Umbilical cord (tissue), 2 donors: ENCODE measurements around the gene PPP1R3E. TPM values are rescaled to one million over a fixed set of nuclear protein-coding genes. Genes with fewer than 3 reads are reported as not detected.

Experiments used
- DNase-seq: peaks from one replicate; pipeline ENCODE4 v3.0.0-alpha.2; 2015; ENCODE audit warnings: low spot score
- total RNA-seq: library from RNA; depleted of rRNA; stranded (reverse); fragments of >200 nt; gene quantifications from one replicate; pipeline ENCODE4 v1.2.3, GENCODE V29; 2014; ENCODE audit warnings: low replicate concordance; ENCODE audit not compliant: insufficient read depth

Gene PPP1R3E
- total RNA-seq, 1 donor from 2014 or later = 4.1 TPM

DNA sequence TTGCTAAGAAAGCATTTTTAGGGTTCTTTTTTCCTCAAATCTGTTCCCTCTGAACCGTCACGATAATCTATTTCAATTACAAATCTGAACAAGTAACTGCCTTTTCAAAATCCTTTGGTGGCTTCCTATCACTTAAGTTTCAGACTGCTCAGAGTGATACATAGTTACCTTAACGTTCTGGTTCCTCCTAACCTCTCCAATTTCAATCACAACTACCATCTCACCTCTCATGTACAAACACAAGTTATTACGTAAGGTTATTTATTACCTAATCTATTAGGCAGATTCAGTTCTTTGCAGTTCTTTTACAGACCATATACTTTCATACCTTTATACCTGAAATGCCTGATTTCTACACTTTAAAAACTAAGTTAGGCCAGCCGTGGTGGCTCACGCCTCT, 52.8 kb downstream of the PPP1R3E start:
- DNase-seq = no peak

DNA sequence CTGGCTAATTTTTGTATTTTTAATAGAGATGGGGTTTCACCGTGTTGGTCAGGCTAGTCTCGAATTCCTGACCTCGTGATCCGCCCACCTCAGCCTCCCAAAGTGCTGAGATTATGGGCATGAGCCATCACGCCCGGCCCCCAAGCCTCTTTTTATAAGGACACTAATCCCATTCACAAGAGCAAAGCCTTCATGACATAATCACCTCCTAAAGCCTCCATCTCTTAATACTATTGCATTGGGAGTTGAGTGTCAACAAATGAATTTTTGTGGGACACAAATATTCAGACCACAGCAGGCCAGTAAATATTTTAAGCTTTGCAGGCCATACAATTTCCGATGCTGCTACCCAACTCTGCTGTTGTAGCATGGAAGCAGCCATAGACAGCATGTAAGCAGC, 54.1 kb downstream of the PPP1R3E start:
- no peak for DNase-seq

Other genes with a start within 250 kb of the PPP1R3E start
- gene CDH24, start 245.3 kb downstream of the PPP1R3E start, total RNA-seq = 5.3 TPM
- gene ACIN1, start 207.7 kb downstream of the PPP1R3E start, total RNA-seq = 52.5 TPM
- gene C14orf119, start 207.4 kb downstream of the PPP1R3E start, total RNA-seq = 15.4 TPM
- gene CIROP, start 197.9 kb downstream of the PPP1R3E start, total RNA-seq = 0.72 TPM
- gene CEBPE, start 183.6 kb downstream of the PPP1R3E start, total RNA-seq = 6.0 TPM
- 25.0 TPM for gene SLC7A8, start 119.2 kb downstream of the PPP1R3E start, total RNA-seq
- not detected for gene RNF212B, start 64.9 kb downstream of the PPP1R3E start, total RNA-seq
- 12.3 TPM for gene HOMEZ, start 16.7 kb downstream of the PPP1R3E start, total RNA-seq
- gene BCL2L2, start 4.0 kb upstream of the PPP1R3E start, total RNA-seq = 20.0 TPM
- gene PABPN1, start 18.6 kb upstream of the PPP1R3E start, total RNA-seq = 24.1 TPM
- 38.8 TPM for gene SLC22A17, start 50.0 kb upstream of the PPP1R3E start, total RNA-seq
- gene EFS, start 62.3 kb upstream of the PPP1R3E start, total RNA-seq = 12.5 TPM
- not detected for gene IL25, start 70.0 kb upstream of the PPP1R3E start, total RNA-seq
- 0.96 TPM for gene CMTM5, start 74.2 kb upstream of the PPP1R3E start, total RNA-seq
- not detected for gene MYH6, start 105.4 kb upstream of the PPP1R3E start, total RNA-seq
- under 0.01 TPM for gene MYH7, start 132.8 kb upstream of the PPP1R3E start, total RNA-seq
- 43.3 TPM for gene NGDN, start 166.8 kb upstream of the PPP1R3E start, total RNA-seq
- gene ZFHX2, start 248.9 kb upstream of the PPP1R3E start, total RNA-seq = 0.96 TPM